GM12878 (cell line): Measurements from ENCODE around the gene GNAT1. TPM values are rescaled to one million over a fixed set of nuclear protein-coding genes. Genes with fewer than 3 reads are reported as not detected.

Experiments used
- ATAC-seq: fragments of 200-7000 bp; cut with Tn5 transposase; 3 replicates; pipeline ENCODE4 v1.9.1; 2020; ENCODE audit warnings: mild to moderate bottlenecking, moderate library complexity
- BruUV-seq: library from RNA; stranded (reverse); fragments of 400-500 nt; replicated peaks from 2 replicates; lab custom pipeline; 2021; lab: Mats Ljungman, UMichigan
- CTCF ChIA-PET: fragments of 300-600 bp; sonication (Branson Sonifier 250); formaldehyde crosslinking; extraction: SDS; loops from one replicate; lab custom pipeline; 2021; ENCODE audit warnings: inconsistent platforms; lab: Yijun Ruan, JAX
- POLR2A ChIA-PET: fragments of 350-600 bp; formaldehyde crosslinking; extraction: SDS; loops from one replicate; lab custom pipeline; 2021; ENCODE audit warnings: inconsistent platforms; lab: Charles Lee
- RAD21 ChIA-PET: fragments of 300-600 bp; sonication (Branson Sonifier 250); formaldehyde crosslinking; loops from one replicate; lab custom pipeline; 2023; ENCODE audit warnings: antibody characterized with exemption; ENCODE audit not compliant: unreplicated experiment; lab: Charles Lee
- SMC1A ChIA-PET: fragments of 300-600 bp; sonication (Branson Sonifier 250); formaldehyde crosslinking; loops from one replicate; lab custom pipeline; 2023; ENCODE audit not compliant: unreplicated experiment, uncharacterized antibody; lab: Charles Lee
- DNase-seq: peaks from one replicate; pipeline ENCODE4 v3.0.0-alpha.2; 2011; ENCODE audit warnings: low read depth, low spot score
- FAIRE-seq: peaks from 3 replicates; lab custom pipeline; 2011; peaks lifted over from hg19 to GRCh38; lab: Jason Lieb, UNC
- H2AFZ ChIP-seq: 2 replicates; pipeline ENCODE4 v1.6.0; 2011; ENCODE audit warnings: low read depth, low read length, control low read depth; ENCODE audit not compliant: control insufficient read depth
- H3K27ac ChIP-seq: 2 replicates; pipeline ENCODE4 v1.5.1; 2011; ENCODE audit warnings: control low read depth; ENCODE audit not compliant: control insufficient read depth, insufficient read depth
- H3K27me3 ChIP-seq, 2 experiments: replicated peaks in 1 of 2; 2 replicates each; pipeline versions ENCODE4 v1.6.0 to v1.6.1; 2011; ENCODE audit warnings: low read length in 1 of 2; ENCODE audit not compliant: control insufficient read depth in 2 of 2, insufficient read depth in 2 of 2
- H3K36me3 ChIP-seq, 2 experiments: 2 replicates each; pipeline ENCODE4 v1.5.1; 2011; ENCODE audit warnings: low read length in 1 of 2; ENCODE audit not compliant: control insufficient read depth in 2 of 2, insufficient read depth in 2 of 2
- H3K4me1 ChIP-seq: 2 replicates; pipeline ENCODE4 v1.6.1; 2011; ENCODE audit warnings: mild to moderate bottlenecking, low read length, moderate library complexity, mixed read lengths; ENCODE audit not compliant: control insufficient read depth, insufficient read depth
- H3K4me2 ChIP-seq: 2 replicates; pipeline ENCODE4 v1.6.0; 2011; ENCODE audit warnings: control low read depth; ENCODE audit not compliant: control insufficient read depth, insufficient read depth
- H3K4me3 ChIP-seq: fragments of 200-600 bp; sonication (generic); 2 replicates; pipeline ENCODE4 v1.5.1; 2016
- H3K79me2 ChIP-seq: 2 replicates; pipeline ENCODE4 v1.6.0; 2011; ENCODE audit warnings: low read length; ENCODE audit not compliant: control insufficient read depth, insufficient read depth
- H3K9ac ChIP-seq: 2 replicates; pipeline ENCODE4 v1.8.0; 2011; ENCODE audit warnings: low read length, control low read depth, mixed read lengths; ENCODE audit not compliant: control insufficient read depth, insufficient read depth
- H3K9me3 ChIP-seq: replicated peaks from 3 replicates; pipeline ENCODE4 v1.5.1; 2011; ENCODE audit warnings: mild to moderate bottlenecking, low read length; ENCODE audit not compliant: control insufficient read depth, insufficient read depth
- H4K20me1 ChIP-seq: 2 replicates; pipeline ENCODE4 v1.6.0; 2011; ENCODE audit not compliant: control insufficient read depth, insufficient read depth
- CBFB ChIP-seq: IDR thresholded peaks from 2 replicates; pipeline ENCODE4 v1.6.1; 2016; ENCODE audit warnings: antibody characterized with exemption, low read depth
- RAD51 ChIP-seq: fragments of 450-650 bp; IDR thresholded peaks from 2 replicates; pipeline ENCODE4 v1.6.1; 2016; ENCODE audit warnings: moderate library complexity, mild to moderate bottlenecking, inconsistent platforms
- WRNIP1 ChIP-seq: IDR thresholded peaks from 2 replicates; pipeline ENCODE4 v1.6.1; 2011; ENCODE audit warnings: low read depth, low read length, improper control_type of control experiment, borderline replicate concordance
- WGBS: methylation state at CpG from one replicate; pipeline ENCODE4 v1.1.6; 2016; ENCODE audit warnings: low lambda C conversion rate; ENCODE audit not compliant: insufficient replicate concordance, insufficient coverage; ENCODE audit errors: missing lambda C conversion rate; 5-methylcytosine and 5-hydroxymethylcytosine counted together
- in situ Hi-C: fragments of 300-500 bp; cut with MboI; formaldehyde crosslinking; loops from 9 replicates; pipeline ENCODE4 v1.14.3; 2018; ENCODE audit warnings: mixed read lengths
- intact Hi-C: fragments of 100-400 bp; cut with micrococcal nuclease; formaldehyde crosslinking; loops from one replicate; pipeline ENCODE4 v1.14.2; 2022; ENCODE audit not compliant: unreplicated experiment
- polyA plus RNA-seq, 11 experiments: library from polyadenylated mRNA; depleted of rRNA in 4 of 11; unstranded in 6 of 11; stranded (reverse) in 5 of 11; fragments of >200 nt; fragmentation: Nextera tagmentation in 4 of 11; fragmentation: Illumina TruSeq in 1 of 11; extraction: Ambion mirVana in 4 of 11; extraction: Trizol in 1 of 11; gene quantifications; 1 replicate in 1 of 11; 2 replicates in 10 of 11; pipeline versions ENCODE4 v1.2.1 to v1.2.3, GENCODE V29; 2011 to 2016; ENCODE audit warnings: inconsistent platforms in 2 of 11, missing spikeins in 2 of 11, low read depth in 1 of 11
- total RNA-seq, 4 experiments: library from RNA; depleted of rRNA in 3 of 4; stranded (reverse); fragments of >200 nt in 3 of 4; fragmentation: Illumina TruSeq in 1 of 4; extraction: Trizol in 1 of 4; gene quantifications; 2 replicates each; pipeline versions ENCODE4 v1.2.1 to v1.2.3, GENCODE V29; 2013 to 2021
- TF ChIP-seq, protein P1 (sequence below): fragments of 450-650 bp; IDR thresholded peaks from 2 replicates; pipeline ENCODE4 v1.6.1; 2017; ENCODE audit warnings: antibody characterized with exemption, mild to moderate bottlenecking, moderate library complexity
- TF ChIP-seq, protein P2 (sequence below): IDR thresholded peaks from 2 replicates; pipeline ENCODE4 v1.6.1; 2012; ENCODE audit warnings: improper control_type of control experiment, low read depth, low read length; ENCODE audit not compliant: insufficient replicate concordance
- TF ChIP-seq, protein P3 (sequence below): IDR thresholded peaks from 2 replicates; pipeline ENCODE4 v1.6.1; 2011; ENCODE audit warnings: borderline replicate concordance, low read depth, mild to moderate bottlenecking, moderate library complexity, mixed read lengths, low read length; ENCODE audit not compliant: insufficient read depth; ENCODE audit errors: extremely low read length
- TF ChIP-seq, protein P4 (sequence below): fragments of 450-650 bp; IDR thresholded peaks from 2 replicates; pipeline ENCODE4 v1.6.1; 2018; ENCODE audit warnings: borderline replicate concordance, mild to moderate bottlenecking; ENCODE audit not compliant: partially characterized antibody

The GNAT1 gene
- total and polyA plus RNA-seq, 10 of the 15 experiments (the other 5 are each of a cell fraction or from before 2014, with no cell fraction given): not detected

DNA sequence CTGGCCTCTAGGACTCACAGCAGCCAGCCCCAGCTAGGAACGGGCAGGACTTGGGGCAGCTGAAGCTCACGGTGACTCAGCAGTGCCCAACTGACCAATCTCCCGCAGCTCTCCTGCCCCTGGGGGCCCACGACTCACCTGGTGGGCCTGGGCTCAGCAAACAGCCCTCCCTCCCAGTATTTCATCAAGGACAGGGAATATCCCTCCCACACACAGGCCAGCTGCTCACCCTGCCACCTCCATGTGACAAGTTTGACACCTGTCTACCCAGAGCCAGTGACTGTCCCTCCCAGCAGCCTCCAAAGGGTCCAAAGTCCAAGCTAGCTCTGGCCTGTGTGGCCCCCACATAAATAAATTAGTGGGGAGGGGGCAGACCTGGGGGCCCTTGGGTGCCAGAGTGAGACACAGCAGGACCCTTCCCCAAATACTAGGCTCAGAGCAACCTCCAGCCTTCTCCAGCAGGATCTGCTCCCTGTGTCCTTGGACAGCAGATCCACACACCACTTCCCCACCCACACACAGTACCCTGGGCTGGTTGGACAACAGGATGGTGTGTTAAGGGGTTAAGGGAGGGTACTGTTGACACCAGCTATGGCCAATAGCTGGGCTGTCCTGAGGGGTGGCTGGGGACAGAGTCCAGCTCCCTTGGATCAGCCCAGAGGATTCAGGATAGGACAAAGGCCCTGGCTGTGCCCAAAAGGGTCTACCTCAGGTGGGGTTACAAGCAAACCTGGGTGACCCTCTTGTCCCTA is 4.3 kb downstream of the GNAT1 start (continued):
- TF ChIP-seq, protein P1, sequence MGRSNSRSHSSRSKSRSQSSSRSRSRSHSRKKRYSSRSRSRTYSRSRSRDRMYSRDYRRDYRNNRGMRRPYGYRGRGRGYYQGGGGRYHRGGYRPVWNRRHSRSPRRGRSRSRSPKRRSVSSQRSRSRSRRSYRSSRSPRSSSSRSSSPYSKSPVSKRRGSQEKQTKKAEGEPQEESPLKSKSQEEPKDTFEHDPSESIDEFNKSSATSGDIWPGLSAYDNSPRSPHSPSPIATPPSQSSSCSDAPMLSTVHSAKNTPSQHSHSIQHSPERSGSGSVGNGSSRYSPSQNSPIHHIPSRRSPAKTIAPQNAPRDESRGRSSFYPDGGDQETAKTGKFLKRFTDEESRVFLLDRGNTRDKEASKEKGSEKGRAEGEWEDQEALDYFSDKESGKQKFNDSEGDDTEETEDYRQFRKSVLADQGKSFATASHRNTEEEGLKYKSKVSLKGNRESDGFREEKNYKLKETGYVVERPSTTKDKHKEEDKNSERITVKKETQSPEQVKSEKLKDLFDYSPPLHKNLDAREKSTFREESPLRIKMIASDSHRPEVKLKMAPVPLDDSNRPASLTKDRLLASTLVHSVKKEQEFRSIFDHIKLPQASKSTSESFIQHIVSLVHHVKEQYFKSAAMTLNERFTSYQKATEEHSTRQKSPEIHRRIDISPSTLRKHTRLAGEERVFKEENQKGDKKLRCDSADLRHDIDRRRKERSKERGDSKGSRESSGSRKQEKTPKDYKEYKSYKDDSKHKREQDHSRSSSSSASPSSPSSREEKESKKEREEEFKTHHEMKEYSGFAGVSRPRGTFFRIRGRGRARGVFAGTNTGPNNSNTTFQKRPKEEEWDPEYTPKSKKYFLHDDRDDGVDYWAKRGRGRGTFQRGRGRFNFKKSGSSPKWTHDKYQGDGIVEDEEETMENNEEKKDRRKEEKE: no peak

DNA sequence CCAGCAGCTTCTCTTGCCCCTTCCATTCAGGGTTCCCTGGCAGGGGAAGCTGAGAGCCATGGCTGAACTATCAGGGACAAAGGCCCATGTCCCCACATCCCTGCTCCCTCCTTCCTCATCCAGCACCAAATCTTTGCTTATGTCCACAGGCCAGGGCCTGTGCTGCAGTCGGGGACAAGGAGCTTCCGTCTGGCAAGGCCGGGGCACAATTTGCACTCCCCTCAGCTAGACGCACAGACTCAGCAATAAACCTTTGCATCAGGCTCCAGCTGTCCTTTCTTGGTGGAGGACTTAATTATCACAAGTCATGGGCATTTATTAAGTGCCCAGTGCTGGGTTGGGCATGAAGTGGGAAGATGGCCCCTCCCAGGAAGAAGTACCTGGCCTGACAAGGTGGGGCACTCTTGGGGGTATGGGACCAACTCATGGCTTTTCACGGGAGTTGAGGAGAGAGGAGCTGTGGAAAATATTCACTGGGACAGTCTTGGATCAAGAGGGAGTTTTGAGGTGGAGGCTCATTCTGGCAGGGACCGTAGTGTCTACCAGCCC is 4.9 kb downstream of the GNAT1 start:
- intact Hi-C loops: no loop called here
- no TSS peak for BruUV-seq
- POLR2A ChIA-PET: no interaction called here
- SMC1A ChIA-PET: interaction anchor here (3.0 kb wide), 1 partner anchor 30 kb away, joined by 23 read pairs; no protein-coding TSS in a partner anchor
- H3K4me1 ChIP-seq: no peaks in the 10 kb centered on the region
- CTCF ChIA-PET: interaction anchor here (0.9 to 6.9 kb wide), 7 partner anchors 20 to 76 kb away, joined by 3 to 110 read pairs (median 6); no protein-coding TSS in a partner anchor
- DNase-seq (no peak), ATAC-seq (no peak), FAIRE-seq (no peak)
- no peaks in the 10 kb centered on the region for H3K36me3 ChIP-seq
- no peak overlapping the region for H3K9ac ChIP-seq
- WGBS: 70% methylated on average over 6 of the region's 6 CpGs
- H3K4me3 ChIP-seq: no peak overlapping the region
- RAD21 ChIA-PET: interaction anchor here (2.5 to 5.6 kb wide), 2 partner anchors 30 to 50 kb away, joined by 12 to 72 read pairs; no protein-coding TSS in a partner anchor
- H3K4me2 ChIP-seq: no peak overlapping the region
- no peak overlapping the region for H3K27ac ChIP-seq
- no peaks in the 10 kb centered on the region for H4K20me1 ChIP-seq
- no peaks in the 10 kb centered on the region for H3K79me2 ChIP-seq
- H2AFZ ChIP-seq: no peak overlapping the region
- in situ Hi-C loops: loop anchor here (5.0 kb wide), 1 partner anchor 76 kb away; no protein-coding TSS in a partner anchor
- H3K27me3 ChIP-seq: no peaks in the 10 kb centered on the region; a peak in 2 of 4 replicates
- no peaks in the 10 kb centered on the region for H3K9me3 ChIP-seq
- TF ChIP-seq, protein P2, sequence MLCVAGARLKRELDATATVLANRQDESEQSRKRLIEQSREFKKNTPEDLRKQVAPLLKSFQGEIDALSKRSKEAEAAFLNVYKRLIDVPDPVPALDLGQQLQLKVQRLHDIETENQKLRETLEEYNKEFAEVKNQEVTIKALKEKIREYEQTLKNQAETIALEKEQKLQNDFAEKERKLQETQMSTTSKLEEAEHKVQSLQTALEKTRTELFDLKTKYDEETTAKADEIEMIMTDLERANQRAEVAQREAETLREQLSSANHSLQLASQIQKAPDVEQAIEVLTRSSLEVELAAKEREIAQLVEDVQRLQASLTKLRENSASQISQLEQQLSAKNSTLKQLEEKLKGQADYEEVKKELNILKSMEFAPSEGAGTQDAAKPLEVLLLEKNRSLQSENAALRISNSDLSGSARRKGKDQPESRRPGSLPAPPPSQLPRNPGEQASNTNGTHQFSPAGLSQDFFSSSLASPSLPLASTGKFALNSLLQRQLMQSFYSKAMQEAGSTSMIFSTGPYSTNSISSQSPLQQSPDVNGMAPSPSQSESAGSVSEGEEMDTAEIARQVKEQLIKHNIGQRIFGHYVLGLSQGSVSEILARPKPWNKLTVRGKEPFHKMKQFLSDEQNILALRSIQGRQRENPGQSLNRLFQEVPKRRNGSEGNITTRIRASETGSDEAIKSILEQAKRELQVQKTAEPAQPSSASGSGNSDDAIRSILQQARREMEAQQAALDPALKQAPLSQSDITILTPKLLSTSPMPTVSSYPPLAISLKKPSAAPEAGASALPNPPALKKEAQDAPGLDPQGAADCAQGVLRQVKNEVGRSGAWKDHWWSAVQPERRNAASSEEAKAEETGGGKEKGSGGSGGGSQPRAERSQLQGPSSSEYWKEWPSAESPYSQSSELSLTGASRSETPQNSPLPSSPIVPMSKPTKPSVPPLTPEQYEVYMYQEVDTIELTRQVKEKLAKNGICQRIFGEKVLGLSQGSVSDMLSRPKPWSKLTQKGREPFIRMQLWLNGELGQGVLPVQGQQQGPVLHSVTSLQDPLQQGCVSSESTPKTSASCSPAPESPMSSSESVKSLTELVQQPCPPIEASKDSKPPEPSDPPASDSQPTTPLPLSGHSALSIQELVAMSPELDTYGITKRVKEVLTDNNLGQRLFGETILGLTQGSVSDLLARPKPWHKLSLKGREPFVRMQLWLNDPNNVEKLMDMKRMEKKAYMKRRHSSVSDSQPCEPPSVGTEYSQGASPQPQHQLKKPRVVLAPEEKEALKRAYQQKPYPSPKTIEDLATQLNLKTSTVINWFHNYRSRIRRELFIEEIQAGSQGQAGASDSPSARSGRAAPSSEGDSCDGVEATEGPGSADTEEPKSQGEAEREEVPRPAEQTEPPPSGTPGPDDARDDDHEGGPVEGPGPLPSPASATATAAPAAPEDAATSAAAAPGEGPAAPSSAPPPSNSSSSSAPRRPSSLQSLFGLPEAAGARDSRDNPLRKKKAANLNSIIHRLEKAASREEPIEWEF: no peak
- no peak for TF ChIP-seq WRNIP1
- no peak for TF ChIP-seq RAD51
- TF ChIP-seq, protein P3, sequence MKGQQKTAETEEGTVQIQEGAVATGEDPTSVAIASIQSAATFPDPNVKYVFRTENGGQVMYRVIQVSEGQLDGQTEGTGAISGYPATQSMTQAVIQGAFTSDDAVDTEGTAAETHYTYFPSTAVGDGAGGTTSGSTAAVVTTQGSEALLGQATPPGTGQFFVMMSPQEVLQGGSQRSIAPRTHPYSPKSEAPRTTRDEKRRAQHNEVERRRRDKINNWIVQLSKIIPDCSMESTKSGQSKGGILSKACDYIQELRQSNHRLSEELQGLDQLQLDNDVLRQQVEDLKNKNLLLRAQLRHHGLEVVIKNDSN: no peak
- no peak for TF ChIP-seq CBFB
- TF ChIP-seq, protein P4, sequence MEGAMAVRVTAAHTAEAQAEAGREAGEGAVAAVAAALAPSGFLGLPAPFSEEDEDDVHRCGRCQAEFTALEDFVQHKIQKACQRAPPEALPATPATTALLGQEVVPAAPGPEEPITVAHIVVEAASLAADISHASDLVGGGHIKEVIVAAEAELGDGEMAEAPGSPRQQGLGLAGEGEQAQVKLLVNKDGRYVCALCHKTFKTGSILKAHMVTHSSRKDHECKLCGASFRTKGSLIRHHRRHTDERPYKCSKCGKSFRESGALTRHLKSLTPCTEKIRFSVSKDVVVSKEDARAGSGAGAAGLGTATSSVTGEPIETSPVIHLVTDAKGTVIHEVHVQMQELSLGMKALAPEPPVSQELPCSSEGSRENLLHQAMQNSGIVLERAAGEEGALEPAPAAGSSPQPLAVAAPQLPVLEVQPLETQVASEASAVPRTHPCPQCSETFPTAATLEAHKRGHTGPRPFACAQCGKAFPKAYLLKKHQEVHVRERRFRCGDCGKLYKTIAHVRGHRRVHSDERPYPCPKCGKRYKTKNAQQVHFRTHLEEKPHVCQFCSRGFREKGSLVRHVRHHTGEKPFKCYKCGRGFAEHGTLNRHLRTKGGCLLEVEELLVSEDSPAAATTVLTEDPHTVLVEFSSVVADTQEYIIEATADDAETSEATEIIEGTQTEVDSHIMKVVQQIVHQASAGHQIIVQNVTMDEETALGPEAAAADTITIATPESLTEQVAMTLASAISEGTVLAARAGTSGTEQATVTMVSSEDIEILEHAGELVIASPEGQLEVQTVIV: no peak
